NCI-H1694 (cell line): Measurements from ENCODE around the gene KRT1.

Experiments used
- DNase-seq: peaks from one replicate; lab custom pipeline; 2025; lab: John Stamatoyannopoulos, UW

The KRT1 gene

DNA sequence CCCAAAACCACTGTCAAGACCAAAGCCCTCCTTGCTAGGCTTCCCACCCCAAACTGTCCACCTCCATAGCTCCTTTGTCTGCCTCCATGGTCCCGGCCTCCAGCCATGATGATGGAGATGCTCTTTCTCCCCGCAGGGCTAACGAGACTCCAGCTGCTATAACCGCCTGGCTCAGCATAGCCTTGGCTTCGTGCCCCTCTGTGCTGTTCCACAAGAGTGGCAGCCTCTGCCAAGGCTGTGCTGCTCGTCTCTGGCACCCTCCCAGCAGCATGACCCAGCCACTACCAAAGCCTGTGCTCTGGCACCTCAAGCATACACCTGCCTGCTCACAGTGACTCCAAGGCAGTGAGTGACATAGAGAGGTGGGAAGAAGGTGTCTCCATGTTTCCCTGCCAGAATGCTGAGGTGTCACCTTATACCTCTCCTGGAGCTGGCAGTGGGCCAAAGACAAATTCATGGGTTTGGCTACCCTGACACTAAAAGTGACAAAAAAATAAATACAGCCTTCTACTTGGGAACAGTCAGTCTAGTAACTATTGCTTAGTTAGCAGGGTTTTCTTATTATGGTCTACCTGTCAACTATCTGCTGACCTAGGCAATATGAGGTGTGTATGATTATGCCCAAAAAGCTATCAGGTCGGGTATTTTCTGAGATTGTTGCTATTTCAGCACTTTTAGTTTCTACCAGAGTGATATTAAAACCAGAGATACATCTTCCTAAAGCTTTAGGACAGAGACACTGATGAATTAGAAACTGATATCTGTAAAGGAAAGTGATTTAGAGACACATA is 45.7 kb downstream of the KRT1 start:
- DNase-seq = peak; percentile 86

DNA sequence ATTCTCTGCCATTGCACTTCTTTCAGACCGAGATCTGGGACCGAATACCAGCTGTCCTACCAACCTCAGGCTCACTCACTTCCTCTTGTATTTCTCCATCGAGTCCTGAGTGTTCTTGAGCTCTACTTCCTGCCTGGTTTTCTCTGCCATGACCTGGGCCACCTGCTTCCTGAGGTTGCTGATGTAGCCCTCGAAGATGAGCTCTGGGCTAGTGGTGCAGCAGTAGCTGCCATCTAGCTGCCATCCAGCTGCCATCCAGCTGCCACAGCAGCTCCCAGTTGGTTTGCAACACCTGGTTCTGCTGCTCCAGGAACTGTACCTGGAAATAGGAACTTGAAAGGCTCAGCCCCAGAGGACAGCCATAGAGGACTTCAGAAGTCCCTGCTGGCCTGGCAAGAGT is 46.8 kb downstream of the KRT1 start:
- no peak for DNase-seq

DNA sequence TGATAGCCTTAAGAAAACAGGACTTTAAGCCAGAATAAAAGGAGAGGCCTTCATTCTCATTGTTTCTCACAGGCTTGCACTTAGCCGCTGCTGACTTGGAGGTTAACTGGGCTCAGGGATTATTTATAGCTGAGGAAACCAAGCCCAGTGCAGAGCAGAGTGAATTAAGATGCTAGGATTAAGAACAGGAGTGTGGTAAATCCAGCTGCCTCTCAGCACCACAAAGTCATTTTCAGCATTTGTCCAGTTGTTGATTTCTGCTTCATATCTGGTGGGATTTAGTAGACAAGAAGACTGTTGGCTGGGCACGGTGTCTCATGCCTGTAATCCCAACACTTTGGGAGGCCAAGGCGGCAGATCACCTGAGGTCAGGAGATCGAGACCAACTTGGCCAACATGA is 47.6 kb downstream of the KRT1 start:
- no peak for DNase-seq

DNA sequence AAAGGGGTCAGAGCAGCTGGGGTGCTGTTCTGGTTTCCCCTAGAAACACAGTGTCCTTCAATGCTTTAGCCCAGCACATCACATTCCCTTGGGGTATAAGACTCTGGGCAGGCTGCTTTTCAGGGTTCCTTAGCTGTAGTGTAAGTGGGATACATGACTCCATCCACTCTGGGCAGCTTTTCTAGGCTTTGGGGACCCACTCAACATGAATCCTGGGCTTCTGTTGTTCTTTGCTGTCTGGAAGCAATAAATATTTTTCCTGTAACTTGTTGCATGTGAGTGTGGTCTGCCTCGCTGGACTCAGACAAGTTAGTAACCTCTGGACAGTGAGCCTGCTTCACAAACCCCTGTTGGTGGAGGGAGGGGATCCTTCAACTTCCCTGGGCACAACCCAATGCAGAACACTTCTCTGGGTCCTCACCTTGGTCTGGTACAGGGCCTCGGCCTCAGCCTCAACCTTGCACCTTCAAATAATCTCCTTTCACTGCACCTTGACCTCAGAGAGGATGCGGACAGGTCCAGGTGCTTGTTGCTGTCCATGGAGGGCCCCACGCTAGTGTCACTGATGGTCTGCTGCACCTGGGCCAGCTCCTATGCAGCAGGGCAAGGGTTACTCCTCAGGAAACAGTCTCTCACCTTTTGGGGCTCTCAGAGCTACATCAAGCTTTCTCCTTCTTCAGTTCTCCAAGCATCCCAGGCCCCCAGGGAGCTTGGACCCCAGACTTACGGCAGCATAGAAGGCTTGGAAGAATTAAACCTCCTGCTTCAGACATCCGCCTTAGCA is 48.3 kb downstream of the KRT1 start:
- no peak for DNase-seq

DNA sequence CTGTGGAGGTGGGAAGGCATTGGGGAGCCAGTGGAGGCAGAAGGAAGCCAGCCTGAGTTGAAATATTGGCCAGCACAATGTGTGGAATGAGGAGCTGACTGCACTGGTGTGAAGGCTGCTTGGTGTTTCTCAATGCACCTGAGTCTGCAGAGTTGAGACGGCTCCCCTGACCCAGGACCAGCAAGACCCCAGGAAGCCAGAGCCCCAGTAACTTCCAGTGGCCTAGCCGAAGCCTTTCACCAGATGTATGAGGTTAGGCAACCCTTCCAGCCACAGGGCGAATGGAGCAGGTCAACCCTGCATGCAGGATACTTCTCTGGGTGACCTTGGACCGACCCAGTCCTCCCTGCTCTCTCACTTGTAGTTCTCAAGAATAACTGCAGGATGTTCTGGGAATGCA is 48.9 kb downstream of the KRT1 start:
- DNase-seq = no peak

DNA sequence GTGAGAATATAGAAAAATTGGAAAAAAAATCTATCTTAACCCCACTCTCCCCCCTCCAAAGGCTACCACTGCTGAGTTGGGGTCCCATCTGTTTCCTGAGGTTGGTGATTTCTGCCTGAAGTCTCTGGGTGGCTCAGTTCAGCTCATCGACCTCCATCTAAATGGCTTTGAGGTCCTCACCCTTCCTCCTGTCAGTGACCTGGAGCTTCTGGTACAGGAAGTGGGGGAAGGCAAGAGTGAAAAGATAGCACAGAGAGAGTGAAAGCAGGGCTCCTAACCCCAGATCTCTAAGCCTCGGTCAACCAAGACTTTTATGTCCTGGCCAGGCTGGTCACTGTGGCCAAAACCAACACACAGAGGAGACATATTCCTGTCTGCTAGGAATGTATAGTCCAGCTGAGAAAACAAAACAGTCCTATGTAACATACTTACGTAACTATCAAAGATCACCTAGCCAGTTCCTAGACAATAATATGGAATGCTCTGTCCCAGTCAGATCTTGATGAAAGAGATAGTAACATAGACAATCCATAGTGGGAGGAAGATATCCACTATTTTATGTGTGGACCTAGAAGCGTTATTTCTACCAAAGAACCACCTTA is 49.5 kb downstream of the KRT1 start:
- no peak for DNase-seq

DNA sequence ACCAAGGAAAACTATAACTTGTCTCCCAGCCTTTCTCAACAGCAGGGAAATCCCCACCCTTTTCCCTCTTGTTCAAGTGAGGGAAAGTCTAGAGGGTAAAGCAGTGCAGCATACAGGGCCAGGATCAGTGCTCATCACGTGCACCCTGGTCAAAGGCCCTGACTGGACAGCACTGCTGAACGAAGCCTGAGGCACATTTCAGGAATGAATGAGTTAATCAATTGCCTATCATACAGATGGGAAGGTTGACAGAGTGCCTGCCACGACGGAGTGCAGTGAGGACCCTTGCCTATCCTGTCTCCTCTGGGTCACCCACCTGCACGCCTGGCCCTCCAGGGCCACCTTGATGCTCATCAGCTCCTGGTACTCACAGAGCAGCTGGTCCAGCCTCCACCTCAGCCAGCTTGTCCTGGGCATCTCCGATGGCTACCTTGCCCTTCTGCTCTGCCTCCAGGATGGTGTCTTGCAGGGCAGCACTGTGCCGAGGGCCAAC is 50.2 kb downstream of the KRT1 start:
- no peak for DNase-seq

DNA sequence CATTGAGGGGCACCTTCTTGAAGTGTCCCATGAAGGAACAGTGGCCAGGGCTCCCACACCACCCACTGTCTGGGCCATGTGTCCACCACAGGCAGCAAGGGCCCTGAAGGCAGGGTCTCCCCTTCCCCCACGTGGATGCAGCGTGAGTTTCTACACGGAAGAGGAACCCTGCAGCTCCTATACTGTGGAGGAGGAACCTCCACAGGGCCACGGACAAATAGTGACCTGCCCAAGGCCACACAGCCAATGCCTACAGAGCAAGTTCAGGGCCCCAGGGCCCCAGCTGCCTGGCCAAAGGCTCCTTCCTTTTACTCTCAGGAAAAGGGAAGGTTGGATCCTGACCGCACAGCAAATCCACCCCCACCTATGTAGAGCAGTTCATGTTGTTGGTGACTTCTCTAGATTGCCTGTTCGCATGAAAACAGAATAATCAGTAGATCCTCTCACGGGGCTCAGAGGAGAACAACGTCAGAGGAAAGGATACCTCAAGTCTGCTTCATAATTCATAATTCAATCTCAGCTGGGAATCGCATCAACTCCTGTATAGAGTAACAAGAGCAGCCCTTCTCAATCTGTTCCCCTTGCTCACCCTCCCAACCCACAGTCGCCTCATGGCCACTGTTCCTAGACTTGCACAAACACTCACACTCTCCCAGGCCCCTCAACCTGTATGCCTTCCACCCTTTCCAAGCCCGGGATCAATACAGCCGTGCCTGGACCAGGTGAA is 50.8 kb downstream of the KRT1 start:
- no peak for DNase-seq

DNA sequence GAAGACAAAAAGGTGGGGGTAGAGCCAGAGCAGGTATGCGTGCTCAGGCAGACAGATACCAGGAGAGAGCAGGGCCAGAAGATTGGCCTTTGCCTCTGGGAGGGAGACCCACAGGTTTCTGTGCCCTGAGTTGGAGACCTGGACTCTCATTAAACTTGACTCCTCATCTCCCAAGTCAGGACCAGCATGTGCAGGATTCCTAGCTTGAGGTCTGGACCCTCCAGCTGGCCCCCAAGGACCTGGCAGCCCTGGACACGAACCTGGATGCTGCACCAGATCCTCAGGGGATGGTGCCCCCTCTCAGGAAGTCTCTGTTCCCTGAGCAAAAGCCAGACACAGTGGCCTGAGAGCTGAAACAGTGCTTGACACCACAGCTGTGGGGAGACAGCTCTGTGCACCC is 51.4 kb downstream of the KRT1 start:
- DNase-seq = no peak

DNA sequence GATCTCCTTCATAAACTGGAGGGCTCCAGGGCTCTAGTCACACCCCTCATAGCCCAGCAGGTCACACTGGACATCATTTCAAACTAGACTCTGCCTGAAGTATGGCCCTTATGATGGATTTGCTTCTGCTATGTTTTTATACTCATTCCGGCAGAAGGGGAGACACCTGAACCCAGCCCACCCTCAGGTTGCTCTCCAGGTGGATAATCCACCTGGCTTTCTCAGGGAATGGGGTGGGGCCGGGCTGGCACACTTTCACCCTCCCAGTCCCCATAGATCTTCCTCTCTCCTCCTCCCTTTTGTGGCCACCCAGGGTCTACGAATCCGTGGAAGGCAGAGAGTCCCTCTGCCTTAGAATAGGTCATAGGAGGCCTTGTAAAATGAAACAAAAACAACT is 52.1 kb downstream of the KRT1 start:
- DNase-seq = no peak

DNA sequence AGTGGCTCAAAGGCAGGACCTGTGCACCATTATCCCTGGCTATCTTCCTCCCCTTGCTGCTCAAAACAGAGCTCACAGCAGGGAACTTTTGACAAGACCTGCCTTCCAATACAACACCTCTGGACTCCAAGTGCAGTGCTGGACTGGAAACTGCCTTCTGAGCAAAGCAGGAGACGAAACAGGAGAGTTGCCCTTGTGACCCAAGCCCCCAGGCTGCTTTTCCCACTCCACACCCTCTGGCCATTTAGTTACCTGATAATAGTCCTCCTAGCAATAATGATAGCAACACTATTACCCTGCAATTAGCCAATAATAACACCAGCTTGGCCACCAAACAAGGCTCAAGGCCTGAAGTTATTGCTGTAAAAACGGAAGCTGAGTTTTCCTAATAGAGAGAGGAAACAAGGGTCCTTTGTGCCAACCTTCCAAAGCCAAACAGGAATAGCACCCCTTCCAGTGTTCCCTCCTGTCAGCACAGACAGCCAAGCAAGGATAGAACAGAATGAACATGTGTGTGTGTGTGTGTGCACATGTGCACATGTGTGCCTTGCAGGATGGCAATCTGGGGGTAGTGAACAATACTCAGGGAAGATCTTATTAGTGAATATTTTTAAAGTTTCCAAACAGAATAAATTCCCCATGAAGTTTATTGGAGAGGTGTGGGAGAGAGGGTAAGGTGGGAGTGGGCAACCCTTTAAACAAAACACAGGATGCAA is 52.7 kb downstream of the KRT1 start:
- no peak for DNase-seq
